CD4-positive, alpha-beta T cell (primary cell): ENCODE measurements around the gene RHBDD3. TPM values are rescaled to one million over a fixed set of nuclear protein-coding genes. Genes with fewer than 3 reads are reported as not detected.

Experiments used
- ATAC-seq: fragments of 200-7000 bp; cut with Tn5 transposase; one replicate; pipeline ENCODE4 v1.10.0; 2022; ENCODE audit warnings: mild to moderate bottlenecking; ENCODE audit not compliant: poor library complexity
- CTCF ChIA-PET: fragments of 350-600 bp; sonication (Branson Sonifier 250); formaldehyde crosslinking; loops from one replicate; lab custom pipeline; 2021; ENCODE audit warnings: antibody characterized with exemption, inconsistent platforms; lab: Charles Lee
- POLR2A ChIA-PET: fragments of 350-600 bp; sonication (Branson Sonifier 250); formaldehyde crosslinking; loops from one replicate; lab custom pipeline; 2021; ENCODE audit warnings: antibody characterized with exemption, inconsistent platforms; lab: Charles Lee
- DNase-seq, 14 experiments: peaks; one replicate each; pipeline ENCODE4 v3.0.0-alpha.2; 2013 to 2020; ENCODE audit warnings: mixed read lengths in 2 of 14
- H3K27ac ChIP-seq, 2 donors: one replicate each; pipeline versions ENCODE4 v1.5.1 to v1.7.0; 2013; ENCODE audit warnings: low read length in 2 of 2, low read depth in 1 of 2, mild to moderate bottlenecking in 1 of 2
- H3K27me3 ChIP-seq, 2 experiments: 1 replicate in 1 of 2; 2 replicates in 1 of 2; pipeline versions ENCODE4 v1.6.1 to v1.7.0; 2013; ENCODE audit warnings: low read length in 2 of 2, control low read depth in 1 of 2, mild to moderate bottlenecking in 1 of 2, moderate library complexity in 1 of 2; ENCODE audit not compliant: insufficient read depth in 2 of 2, control insufficient read depth in 1 of 2
- H3K36me3 ChIP-seq: one replicate; pipeline ENCODE4 v1.6.1; 2013; ENCODE audit warnings: low read length, control low read depth; ENCODE audit not compliant: insufficient read depth
- H3K4me1 ChIP-seq: one replicate; pipeline ENCODE4 v1.6.1; 2013; ENCODE audit warnings: low read length, control low read depth; ENCODE audit not compliant: insufficient read depth
- H3K4me3 ChIP-seq: one replicate; pipeline ENCODE4 v1.5.1; 2013; ENCODE audit warnings: mild to moderate bottlenecking, low read length, moderate library complexity
- H3K9me3 ChIP-seq, 2 experiments: 1 replicate in 1 of 2; 2 replicates in 1 of 2; pipeline versions ENCODE4 v1.6.1 to v1.7.0; 2013; ENCODE audit warnings: low read length in 2 of 2, mild to moderate bottlenecking in 2 of 2, control low read depth in 1 of 2, moderate library complexity in 1 of 2; ENCODE audit not compliant: control insufficient read depth in 1 of 2, insufficient read depth in 1 of 2
- H3K27ac Mint-ChIP-seq: one replicate; pipeline ENCODE4 v1.8.0; 2020; ENCODE audit warnings: mixed read lengths
- H3K27me3 Mint-ChIP-seq: one replicate; pipeline ENCODE4 v1.8.0; 2021; ENCODE audit warnings: mixed read lengths
- H3K36me3 Mint-ChIP-seq: one replicate; pipeline ENCODE4 v1.8.0; 2021; ENCODE audit warnings: low read depth, mixed read lengths
- H3K4me1 Mint-ChIP-seq: one replicate; pipeline ENCODE4 v1.8.0; 2021; ENCODE audit warnings: low read depth, mixed read lengths
- H3K4me3 Mint-ChIP-seq: one replicate; pipeline ENCODE4 v1.8.0; 2020; ENCODE audit warnings: mild to moderate bottlenecking, mixed read lengths
- H3K9me3 Mint-ChIP-seq: one replicate; pipeline ENCODE4 v1.8.0; 2020; ENCODE audit warnings: mixed read lengths
- CTCF ChIP-seq: fragments of 200-600 bp; IDR thresholded peaks from one replicate; pipeline ENCODE4 v1.8.0; 2022; ENCODE audit warnings: antibody characterized with exemption, mild to moderate bottlenecking
- intact Hi-C, 2 experiments: fragments of 100-400 bp; cut with DNase I in 1 of 2; cut with micrococcal nuclease in 1 of 2; formaldehyde crosslinking; loops; one replicate each; pipeline versions ENCODE4 v1.15.1 to v1.9.0; 2023 to 2025; cut with DNase I, micrococcal nuclease
- total RNA-seq, 174 experiments: library from RNA in 2 of 174; stranded (reverse) in 2 of 174; gene quantifications; one replicate each; pipeline ENCODE4 v1.2.3 and lab custom pipeline; 2021 to 2026

RHBDD3 gene
- total RNA-seq, 2 experiments from 2014 or later = 9.0 to 11.7 TPM

GRCh38 chr22:29213493-29213892 is 54.3 kb downstream of the RHBDD3 start:
- CTCF ChIA-PET = no interaction called here
- POLR2A ChIA-PET = no interaction called here
- H3K9me3 Mint-ChIP-seq = no peaks in the 10 kb centered on the region
- Histone ChIP-seq H3K27ac (no peak overlapping the region), H3K36me3 (no peaks in the 10 kb centered on the region), H3K4me1 (no peaks in the 10 kb centered on the region), H3K9me3 (no peaks in the 10 kb centered on the region), H3K4me3 (no peak overlapping the region), H3K27me3 (peaks cover 0 to 4% of the 10 kb centered on the region in 2 experiments)
- no peaks in the 10 kb centered on the region for H3K36me3 Mint-ChIP-seq
- TF ChIP-seq CTCF = no peak
- DNase-seq (no peak), ATAC-seq (no peak)
- H3K27me3 Mint-ChIP-seq = no peaks in the 10 kb centered on the region
- intact Hi-C loops = no loop called here
- no peaks in the 10 kb centered on the region for H3K4me1 Mint-ChIP-seq
- no peak overlapping the region for H3K4me3 Mint-ChIP-seq
- H3K27ac Mint-ChIP-seq = no peak overlapping the region

- H3K36me3 Mint-ChIP-seq = no peaks in the 10 kb centered on the region
- POLR2A ChIA-PET = no interaction called here
- no peaks in the 10 kb centered on the region for H3K27me3 Mint-ChIP-seq
- Histone ChIP-seq H3K27me3 (peaks cover 0 to 9% of the 10 kb centered on the region in 2 experiments), H3K4me1 (no peaks in the 10 kb centered on the region), H3K9me3 (peaks cover 0 to 3% of the 10 kb centered on the region in 2 experiments), H3K36me3 (no peaks in the 10 kb centered on the region), H3K4me3 (no peak overlapping the region), H3K27ac (no peak overlapping the region)
- H3K9me3 Mint-ChIP-seq = no peaks in the 10 kb centered on the region
- TF ChIP-seq CTCF = no peak
- CTCF ChIA-PET = no interaction called here
- no peaks in the 10 kb centered on the region for H3K4me1 Mint-ChIP-seq
- H3K4me3 Mint-ChIP-seq = no peak overlapping the region
- intact Hi-C loops = no loop called here
- DNase-seq (no peak), ATAC-seq (no peak)
- H3K27ac Mint-ChIP-seq = no peak overlapping the region
These were observed 55.0 kb downstream of the RHBDD3 start for GRCh38 chr22:29212743-29213142.

GRCh38 chr22:29211466-29211865 is 56.3 kb downstream of the RHBDD3 start:
- TF ChIP-seq CTCF = no peak
- H3K4me3 ChIP-seq = no peak overlapping the region
- ATAC-seq = no peak
- intact Hi-C loops = no loop called here
- Mint-ChIP-seq H3K9me3 (no peaks in the 10 kb centered on the region), H3K4me3 (no peak overlapping the region), H3K27me3 (peaks cover 4% of the 10 kb centered on the region), H3K36me3 (no peaks in the 10 kb centered on the region), H3K27ac (no peak overlapping the region), H3K4me1 (no peaks in the 10 kb centered on the region)
- H3K4me1 ChIP-seq = peaks cover under 1% of the 10 kb centered on the region
- H3K36me3 ChIP-seq = no peaks in the 10 kb centered on the region
- H3K9me3 ChIP-seq = peaks cover 0 to 3% of the 10 kb centered on the region in 2 experiments
- no peak overlapping the region for H3K27ac ChIP-seq
- ChIA-PET CTCF (no interaction called here), POLR2A (no interaction called here)
- DNase-seq = no peak
- H3K27me3 ChIP-seq = peaks cover 6 to 22% of the 10 kb centered on the region in 2 experiments
